ENCODE data around the gene CFAP77.

DNA sequence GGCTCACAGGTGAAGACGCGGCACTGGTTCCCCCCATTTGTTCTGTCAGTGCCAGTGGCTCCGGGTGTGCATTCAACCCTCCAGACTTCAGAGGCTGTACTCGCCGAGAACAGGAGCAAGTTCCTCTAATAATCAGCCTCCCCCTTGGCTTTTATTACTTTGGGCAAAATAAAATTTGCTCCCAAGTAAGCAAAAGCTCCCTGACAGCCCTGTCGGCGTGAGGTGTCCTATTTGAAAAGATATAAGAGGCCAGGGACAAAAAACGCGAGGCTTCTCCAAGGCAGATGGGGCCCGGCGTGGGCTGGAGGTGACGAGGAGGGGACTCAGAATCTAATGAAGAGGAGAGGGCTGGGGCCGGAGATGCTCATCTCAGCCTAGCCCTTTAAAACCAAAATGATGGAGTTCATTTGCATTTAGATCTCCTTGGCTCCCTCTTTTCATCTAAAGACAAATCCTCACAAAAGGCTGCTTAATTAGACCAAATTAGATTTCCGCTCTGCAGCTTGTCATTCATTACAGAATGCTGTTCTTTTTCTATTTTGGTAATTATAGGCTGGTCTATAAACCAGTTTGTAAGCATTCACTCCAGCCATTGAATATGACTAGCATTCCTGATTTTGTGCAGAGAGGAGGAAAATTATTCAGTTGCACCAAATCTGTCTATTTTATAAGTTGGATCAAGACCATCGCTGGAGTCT, 68.5 kb downstream of the CFAP77 start:
- TF ChIP-seq, protein P1, sequence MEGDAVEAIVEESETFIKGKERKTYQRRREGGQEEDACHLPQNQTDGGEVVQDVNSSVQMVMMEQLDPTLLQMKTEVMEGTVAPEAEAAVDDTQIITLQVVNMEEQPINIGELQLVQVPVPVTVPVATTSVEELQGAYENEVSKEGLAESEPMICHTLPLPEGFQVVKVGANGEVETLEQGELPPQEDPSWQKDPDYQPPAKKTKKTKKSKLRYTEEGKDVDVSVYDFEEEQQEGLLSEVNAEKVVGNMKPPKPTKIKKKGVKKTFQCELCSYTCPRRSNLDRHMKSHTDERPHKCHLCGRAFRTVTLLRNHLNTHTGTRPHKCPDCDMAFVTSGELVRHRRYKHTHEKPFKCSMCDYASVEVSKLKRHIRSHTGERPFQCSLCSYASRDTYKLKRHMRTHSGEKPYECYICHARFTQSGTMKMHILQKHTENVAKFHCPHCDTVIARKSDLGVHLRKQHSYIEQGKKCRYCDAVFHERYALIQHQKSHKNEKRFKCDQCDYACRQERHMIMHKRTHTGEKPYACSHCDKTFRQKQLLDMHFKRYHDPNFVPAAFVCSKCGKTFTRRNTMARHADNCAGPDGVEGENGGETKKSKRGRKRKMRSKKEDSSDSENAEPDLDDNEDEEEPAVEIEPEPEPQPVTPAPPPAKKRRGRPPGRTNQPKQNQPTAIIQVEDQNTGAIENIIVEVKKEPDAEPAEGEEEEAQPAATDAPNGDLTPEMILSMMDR (IDR thresholded peaks at IDR 0.05), result no peak
- no peak for TF ChIP-seq POLR2A (IDR thresholded peaks at IDR 0.05)
